ENCODE results near the gene FTSJ1. TPM values are rescaled to one million over a fixed set of nuclear protein-coding genes. Genes with fewer than 3 reads are reported as not detected.

Gene FTSJ1
- total RNA-seq, 1 experiment from 2014 or later = 53.9 TPM

- DNase-seq (ENCODE audit: low spot score) (peak; percentile 77), ATAC-seq (peak; percentile 90)
- ChIA-PET CTCF (interaction anchor here (1.5 kb wide), 1 partner anchor 34 kb away, joined by 3 read pairs; no protein-coding TSS in a partner anchor), POLR2A (no interaction called here)
- Mint-ChIP-seq H3K27ac (peak within 1 kb of the TSS; percentile 45; the same call in 1 of the 2 replicates), H3K4me3 (peak within 1 kb of the TSS; percentile 85), H3K36me3 (no peaks in the 10 kb centered on the region), H3K4me1 (peaks cover 7% of the 10 kb centered on the region), H3K9me3 (no peaks in the 10 kb centered on the region), H3K27me3 (ENCODE audit: low read depth) (no peaks in the 10 kb centered on the region; the same call in none of the 2 replicates)
- TF ChIP-seq KAT7 (CRISPR knock-in tag; IDR thresholded peaks at IDR 0.05; ENCODE audit: borderline replicate concordance) = no peak
- TF ChIP-seq ZNF219 (CRISPR knock-in tag; IDR thresholded peaks at IDR 0.05; ENCODE audit: borderline replicate concordance) = no peak
- no peak for TF ChIP-seq OVOL2 (CRISPR knock-in tag; IDR thresholded peaks at IDR 0.05; ENCODE audit: borderline replicate concordance)
- no peak for TF ChIP-seq MYBL2 (CRISPR knock-in tag; IDR thresholded peaks at IDR 0.05)
- no peak for TF ChIP-seq ATF1 (CRISPR knock-in tag; IDR thresholded peaks at IDR 0.05)
- TF ChIP-seq ELF4 (CRISPR knock-in tag; IDR thresholded peaks at IDR 0.05; ENCODE audit: low read depth) = no peak
- TF ChIP-seq ZNF425 (CRISPR knock-in tag; conservative IDR thresholded peaks at IDR 0.05) = no peak
- TF ChIP-seq E2F5 (CRISPR knock-in tag; IDR thresholded peaks at IDR 0.05) = no peak
- TF ChIP-seq FOXP4 (CRISPR knock-in tag; IDR thresholded peaks at IDR 0.05) = no peak
- TF ChIP-seq ZBTB43 (CRISPR knock-in tag; IDR thresholded peaks at IDR 0.05) = no peak
Measured at GRCh38 chrX:48508400-48509244, 32.6 kb downstream of the FTSJ1 start, which contains the start of gene PORCN. Gene PORCN (plus strand): TSS chrX:48508992. CDS start chrX:48509821, 829 bp downstream.

- Mint-ChIP-seq H3K4me3 (peak overlapping the region; percentile 85), H3K9me3 (no peaks in the 10 kb centered on the region), H3K36me3 (no peaks in the 10 kb centered on the region), H3K27ac (no peak overlapping the region), H3K27me3 (ENCODE audit: low read depth) (no peaks in the 10 kb centered on the region; the same call in none of the 2 replicates), H3K4me1 (peaks cover 7% of the 10 kb centered on the region)
- ATAC-seq = no peak
- no peak for TF ChIP-seq CREM (CRISPR knock-in tag; IDR thresholded peaks at IDR 0.05)
- TF ChIP-seq NFYB (CRISPR knock-in tag; conservative IDR thresholded peaks at IDR 0.05; ENCODE audit: low read depth) = no peak
- no peak for TF ChIP-seq SMAD4 (CRISPR knock-in tag; IDR thresholded peaks at IDR 0.05)
- ChIA-PET POLR2A (no interaction called here), CTCF (no interaction called here)
- DNase-seq (ENCODE audit: low spot score) = no peak
Measured at GRCh38 chrX:48509245-48509590, 33.2 kb downstream of the FTSJ1 start.

- CTCF ChIA-PET = no interaction called here
- H3K27me3 Mint-ChIP-seq (ENCODE audit: low read depth) = no peaks in the 10 kb centered on the region; the same call in none of the 2 replicates
- no peaks in the 10 kb centered on the region for H3K9me3 Mint-ChIP-seq
- H3K4me1 Mint-ChIP-seq = peaks cover 7% of the 10 kb centered on the region
- H3K4me3 Mint-ChIP-seq = peak overlapping the region; percentile 85
- POLR2A ChIA-PET = no interaction called here
- ATAC-seq = no peak
- no peak for DNase-seq (ENCODE audit: low spot score)
- no peaks in the 10 kb centered on the region for H3K36me3 Mint-ChIP-seq
- no peak overlapping the region for H3K27ac Mint-ChIP-seq
- TF ChIP-seq STAT6 (CRISPR knock-in tag; conservative IDR thresholded peaks at IDR 0.05; ENCODE audit: low read depth) = no peak
- no peak for TF ChIP-seq ZSCAN18 (CRISPR knock-in tag; IDR thresholded peaks at IDR 0.05)
- TF ChIP-seq ERG (CRISPR knock-in tag; IDR thresholded peaks at IDR 0.05) = no peak
Measured at GRCh38 chrX:48509619-48510018, 33.6 kb downstream of the FTSJ1 start.

All from WTC11 (cell line).